Osteoblast (primary cell): ENCODE results near the gene GDA. TPM values are rescaled to one million over a fixed set of nuclear protein-coding genes. Genes with fewer than 3 reads are reported as not detected.

Experiments
- DNase-seq: peaks from one replicate; pipeline ENCODE4 v3.0.0; 2011; ENCODE audit warnings: low spot score, mixed read lengths; ENCODE audit not compliant: insufficient read length; ENCODE audit errors: missing footprints
- H2AFZ ChIP-seq: 2 replicates; pipeline ENCODE4 v1.6.0; 2011; ENCODE audit warnings: mild to moderate bottlenecking, low read length
- H3K27ac ChIP-seq: 2 replicates; pipeline ENCODE4 v1.5.1; 2011; ENCODE audit warnings: mild to moderate bottlenecking, low read depth, low read length, moderate library complexity
- H3K27me3 ChIP-seq: 2 replicates; pipeline ENCODE4 v1.6.0; 2012; ENCODE audit warnings: mild to moderate bottlenecking, control low read depth, inconsistent platforms, low read length, moderate library complexity; ENCODE audit not compliant: insufficient read depth
- H3K36me3 ChIP-seq: 2 replicates; pipeline ENCODE4 v1.5.1; 2011; ENCODE audit warnings: mild to moderate bottlenecking, low read length, control low read depth, moderate library complexity; ENCODE audit not compliant: insufficient read depth
- H3K4me1 ChIP-seq: 2 replicates; pipeline ENCODE4 v1.5.1; 2011; ENCODE audit warnings: mild to moderate bottlenecking, low read length, control low read depth, moderate library complexity; ENCODE audit not compliant: insufficient read depth
- H3K4me2 ChIP-seq: 2 replicates; pipeline ENCODE4 v1.6.0; 2011; ENCODE audit warnings: mild to moderate bottlenecking, low read length; ENCODE audit not compliant: insufficient read depth
- H3K4me3 ChIP-seq: fragments of 200-600 bp; sonication (generic); 3 replicates; pipeline ENCODE4 v1.5.1; 2012; ENCODE audit warnings: mild to moderate bottlenecking, low read length, inconsistent platforms; ENCODE audit not compliant: insufficient read depth
- H3K79me2 ChIP-seq: 2 replicates; pipeline ENCODE4 v1.6.0; 2012; ENCODE audit warnings: mild to moderate bottlenecking, low read length, control low read depth, inconsistent platforms; ENCODE audit not compliant: insufficient read depth
- H3K9me3 ChIP-seq: 2 replicates; pipeline ENCODE4 v1.5.1; 2011; ENCODE audit warnings: low read depth, low read length, control low read depth
- H4K20me1 ChIP-seq: 2 replicates; pipeline ENCODE4 v1.6.0; 2012; ENCODE audit warnings: mild to moderate bottlenecking, low read length, control low read depth; ENCODE audit not compliant: insufficient read depth
- CTCF ChIP-seq: IDR thresholded peaks from 2 replicates; pipeline ENCODE4 v1.5.1; 2011; ENCODE audit warnings: mild to moderate bottlenecking, low read depth, low read length, moderate library complexity; ENCODE audit errors: extremely low read depth
- total RNA-seq: library from RNA; depleted of rRNA; stranded (reverse); fragments of >200 nt; gene quantifications from 2 replicates; pipeline ENCODE4 v1.2.3, GENCODE V29; 2012

Gene GDA
- total RNA-seq, 1 donor, result not detected

DNA sequence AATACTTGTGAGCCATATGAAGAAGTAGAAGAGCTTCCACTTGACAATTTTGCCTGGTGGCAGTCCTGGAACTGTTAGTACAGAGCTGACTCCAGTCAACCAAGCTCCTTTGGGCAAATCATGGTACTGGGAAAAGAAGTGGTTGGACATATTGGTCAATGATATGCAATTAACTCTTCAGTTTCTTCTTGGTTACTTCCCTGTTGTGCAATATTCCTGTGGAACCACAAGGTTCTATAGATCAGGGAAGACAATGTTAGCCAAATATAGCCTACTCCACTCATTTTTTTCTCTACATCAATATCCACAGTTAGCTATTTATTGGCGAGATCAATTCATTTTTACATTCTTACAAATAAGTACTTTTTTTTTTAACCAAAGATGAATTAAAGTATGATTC lies 14.4 kb upstream of the GDA start:
- H3K4me1 ChIP-seq, result no peaks in the 10 kb centered on the region
- no peak overlapping the region for H3K27ac ChIP-seq
- no peaks in the 10 kb centered on the region for H3K36me3 ChIP-seq
- TF ChIP-seq CTCF, result no peak
- H3K4me3 ChIP-seq, result no peak overlapping the region
- no peaks in the 10 kb centered on the region for H4K20me1 ChIP-seq
- no peaks in the 10 kb centered on the region for H3K9me3 ChIP-seq
- H3K27me3 ChIP-seq, result no peaks in the 10 kb centered on the region
- no peaks in the 10 kb centered on the region for H3K79me2 ChIP-seq
- no peak overlapping the region for H3K4me2 ChIP-seq
- no peak overlapping the region for H2AFZ ChIP-seq
- no peak for DNase-seq

GRCh38 chr9:72137697-72138365 lies 11.4 kb upstream of the GDA start:
- H2AFZ ChIP-seq, result no peak overlapping the region
- H3K27ac ChIP-seq, result no peak overlapping the region
- no peaks in the 10 kb centered on the region for H3K79me2 ChIP-seq
- H3K9me3 ChIP-seq, result no peaks in the 10 kb centered on the region
- H3K4me2 ChIP-seq, result no peak overlapping the region
- H3K27me3 ChIP-seq, result no peaks in the 10 kb centered on the region
- no peaks in the 10 kb centered on the region for H4K20me1 ChIP-seq
- no peak overlapping the region for H3K4me3 ChIP-seq
- H3K36me3 ChIP-seq, result no peaks in the 10 kb centered on the region
- no peaks in the 10 kb centered on the region for H3K4me1 ChIP-seq
- no peak for TF ChIP-seq CTCF
- no peak for DNase-seq

GRCh38 chr9:72139226-72139625 lies 10.0 kb upstream of the GDA start:
- no peaks in the 10 kb centered on the region for H3K36me3 ChIP-seq
- no peaks in the 10 kb centered on the region for H3K9me3 ChIP-seq
- no peak for DNase-seq
- H3K27ac ChIP-seq, result no peak overlapping the region
- no peak overlapping the region for H3K4me3 ChIP-seq
- no peak for TF ChIP-seq CTCF
- no peaks in the 10 kb centered on the region for H3K4me1 ChIP-seq
- H3K79me2 ChIP-seq, result no peaks in the 10 kb centered on the region
- no peak overlapping the region for H3K4me2 ChIP-seq
- H2AFZ ChIP-seq, result no peak overlapping the region
- H3K27me3 ChIP-seq, result no peaks in the 10 kb centered on the region
- H4K20me1 ChIP-seq, result no peaks in the 10 kb centered on the region

- TF ChIP-seq CTCF, result no peak
These were observed 8.7 kb upstream of the GDA start for GRCh38 chr9:72140586-72140985.

More at GRCh38 chr9:72140586-72140985, 8.7 kb upstream of the GDA start:
- no peaks in the 10 kb centered on the region for H3K79me2 ChIP-seq
- no peak overlapping the region for H3K27ac ChIP-seq
- no peak overlapping the region for H3K4me2 ChIP-seq
- no peaks in the 10 kb centered on the region for H3K4me1 ChIP-seq
- no peak overlapping the region for H2AFZ ChIP-seq
- no peaks in the 10 kb centered on the region for H4K20me1 ChIP-seq
- no peaks in the 10 kb centered on the region for H3K36me3 ChIP-seq
- no peaks in the 10 kb centered on the region for H3K9me3 ChIP-seq
- no peaks in the 10 kb centered on the region for H3K27me3 ChIP-seq
- DNase-seq, result no peak
- no peak overlapping the region for H3K4me3 ChIP-seq
